GM18909 (cell line): ENCODE data around the gene WDR88.
"Not testable (repeated sequence)": the region's sequence is repeated elsewhere in the genome, so short reads cannot be mapped to it uniquely, and the experiment has no call there.

ENCODE experiments used
- ATAC-seq: cut with Tn5 transposase; IDR thresholded peaks from one replicate; pipeline ENCODE4 v1.9.1; 2021; ENCODE audit warnings: mild to moderate bottlenecking; ENCODE audit not compliant: unreplicated experiment, poor library complexity

The WDR88 gene

GRCh38 chr19:33208371-33208895, 76.5 kb downstream of the WDR88 start:
- ATAC-seq, result no peak

DNA sequence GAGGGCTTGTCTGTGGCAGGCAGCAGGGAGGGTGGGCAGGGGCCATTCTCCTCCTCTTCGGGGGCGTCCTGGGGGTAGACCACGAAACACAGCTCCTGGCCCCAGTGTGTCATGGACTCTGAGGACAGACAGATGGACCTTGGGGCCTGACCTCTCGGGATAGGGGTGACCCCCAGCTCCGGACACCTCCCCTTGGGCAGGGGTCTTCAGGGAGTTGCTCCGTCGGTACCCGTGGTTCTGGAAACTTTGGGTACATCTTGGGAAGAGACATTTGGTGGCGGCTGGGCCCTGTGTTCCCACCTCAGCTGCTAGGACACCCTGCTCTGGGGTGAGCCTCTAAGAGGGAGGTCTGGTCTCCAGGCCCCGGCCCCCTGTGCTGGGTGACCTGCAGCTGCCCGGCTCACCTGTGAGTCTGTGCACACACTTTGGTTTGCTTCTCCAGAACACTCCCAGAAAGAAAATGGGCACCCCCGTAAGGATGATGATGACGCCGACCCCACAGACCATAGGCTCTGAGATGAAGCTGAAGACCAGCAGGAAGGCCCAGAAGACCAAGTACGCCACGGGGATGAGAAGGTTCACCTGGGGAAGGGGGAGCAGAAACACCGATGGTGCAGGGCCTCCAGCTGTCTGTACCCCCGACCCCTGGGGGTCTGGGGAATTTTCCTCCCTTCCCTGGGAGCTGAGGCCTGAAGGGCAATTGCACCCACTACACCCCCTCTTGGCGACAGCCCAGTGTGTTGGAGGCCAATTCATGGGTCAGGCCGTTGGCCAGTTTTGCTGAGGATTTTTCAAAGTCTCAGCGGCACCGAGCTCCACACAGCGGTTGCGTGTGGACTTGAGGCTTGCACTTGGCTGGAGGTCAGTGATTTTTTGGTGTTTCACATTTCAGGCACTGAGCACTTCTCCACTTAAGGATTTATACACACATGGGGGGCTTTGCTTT, 77.3 kb downstream of the WDR88 start:
- no peak for ATAC-seq

- not testable (repeated sequence) for ATAC-seq
These were observed 77.9 kb downstream of the WDR88 start for GRCh38 chr19:33209850-33210230.

- ATAC-seq, result no peak
These were observed 78.5 kb downstream of the WDR88 start for GRCh38 chr19:33210266-33210940.

DNA sequence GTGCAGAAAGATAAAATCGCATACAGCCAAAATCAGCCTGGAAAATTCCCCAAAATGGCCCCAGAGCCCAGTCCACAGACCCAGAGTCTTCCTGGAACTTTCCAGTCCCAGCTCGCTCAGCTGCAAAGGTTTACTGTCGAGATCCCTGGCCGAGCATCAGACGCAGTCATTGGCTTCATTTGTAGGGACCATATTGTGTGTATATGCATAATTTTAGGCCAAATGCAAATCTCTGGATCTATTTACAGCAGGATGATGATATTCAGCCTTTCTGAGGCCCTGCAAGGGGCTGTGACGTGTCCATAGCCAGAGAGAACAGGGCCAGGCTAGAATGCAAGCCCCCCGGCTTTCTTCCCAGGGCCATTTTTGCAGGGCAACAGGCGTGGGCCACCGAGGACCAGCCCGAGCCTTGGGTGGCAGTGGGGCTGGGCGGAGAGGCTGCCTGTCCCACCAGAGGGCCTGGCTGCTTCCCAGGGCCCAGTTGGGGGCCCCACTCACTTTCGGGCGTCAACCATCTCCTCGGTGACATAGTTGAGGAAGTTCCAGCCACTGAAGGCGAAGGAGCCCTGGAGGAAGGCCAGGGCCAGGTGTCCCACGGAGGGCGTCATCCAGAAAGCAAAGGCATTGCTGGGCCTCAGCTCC, 80.0 kb downstream of the WDR88 start:
- ATAC-seq, result no peak

- no peak for ATAC-seq
These were observed 80.7 kb downstream of the WDR88 start for GRCh38 chr19:33212436-33213172.

- no peak for ATAC-seq
These were observed 82.7 kb downstream of the WDR88 start for GRCh38 chr19:33214596-33214995.

- ATAC-seq, result no peak
These were observed 83.7 kb downstream of the WDR88 start for GRCh38 chr19:33215438-33216197.

- no peak for ATAC-seq
These were observed 84.4 kb downstream of the WDR88 start for GRCh38 chr19:33216198-33216830.

- ATAC-seq, result no peak
These were observed 86.0 kb downstream of the WDR88 start for GRCh38 chr19:33217881-33218280.

DNA sequence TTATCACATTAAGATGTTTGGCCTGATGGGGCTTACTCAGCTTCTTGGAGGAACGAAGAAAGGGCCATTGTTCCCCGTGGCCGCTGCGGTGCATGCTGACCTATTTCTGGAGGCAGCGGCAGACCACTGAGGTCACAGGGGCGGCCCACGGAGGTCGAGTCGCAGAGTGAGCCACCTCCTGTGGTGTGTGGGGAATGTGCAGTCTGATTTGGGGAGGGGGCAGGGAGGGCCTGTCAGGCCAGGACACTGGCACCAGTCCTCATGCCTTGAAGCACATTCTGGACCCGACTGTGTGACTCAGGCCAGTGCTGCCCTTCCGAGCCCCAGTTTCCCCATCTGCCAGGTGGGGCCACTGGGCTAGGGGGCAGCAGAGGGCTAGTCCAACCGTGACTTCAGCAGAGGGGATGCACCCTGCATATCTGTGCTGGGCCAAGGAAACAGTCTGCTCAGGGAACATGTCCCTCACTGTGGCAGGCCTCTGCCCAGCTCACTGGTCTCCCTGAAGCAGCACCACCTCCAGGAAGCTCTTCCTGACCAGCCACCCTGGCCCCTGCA, 87.4 kb downstream of the WDR88 start:
- no peak for ATAC-seq

- ATAC-seq, result no peak
These were observed 88.2 kb downstream of the WDR88 start for GRCh38 chr19:33220115-33220514.

GRCh38 chr19:33220735-33221134, 88.8 kb downstream of the WDR88 start:
- no peak for ATAC-seq

DNA sequence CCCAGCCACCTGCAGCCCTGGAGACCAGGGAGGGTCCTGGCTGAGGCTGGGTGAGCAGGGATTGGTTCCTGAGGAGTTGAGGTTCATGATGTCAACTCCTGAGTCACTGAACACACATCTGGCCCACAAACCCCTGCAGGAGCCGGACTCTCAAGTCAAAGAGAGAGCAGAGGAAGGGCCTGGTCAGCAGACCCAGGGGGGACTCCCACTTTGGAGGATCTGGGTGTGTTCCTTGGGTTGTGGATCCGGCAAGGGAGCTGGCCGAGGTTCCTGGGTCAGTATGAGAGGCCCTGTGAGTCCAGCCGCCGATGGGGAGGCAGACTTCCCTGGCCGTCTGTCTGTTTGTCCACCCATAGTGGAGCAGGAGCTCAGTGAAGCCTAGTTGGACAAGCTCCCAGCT, 89.7 kb downstream of the WDR88 start:
- no peak for ATAC-seq

DNA sequence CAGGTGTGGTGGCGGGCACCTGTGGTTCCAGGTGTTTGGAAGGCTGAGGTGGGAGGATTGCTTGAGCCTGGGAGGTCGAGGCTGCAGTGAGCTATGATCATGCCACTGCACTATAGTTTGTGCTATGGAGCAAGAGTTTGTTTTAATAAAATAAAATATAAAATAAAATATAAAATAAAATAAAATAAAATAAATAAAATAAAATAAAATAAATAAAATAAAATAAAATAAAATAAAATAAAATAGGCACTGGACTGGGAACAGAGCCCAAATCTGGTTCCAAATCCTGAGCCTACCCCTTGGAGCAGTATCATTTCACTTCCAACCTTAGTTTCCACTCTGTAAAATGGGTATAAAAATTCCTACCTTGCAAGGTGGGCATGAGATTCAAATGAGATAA, 90.3 kb downstream of the WDR88 start:
- ATAC-seq, result not testable (repeated sequence)

DNA sequence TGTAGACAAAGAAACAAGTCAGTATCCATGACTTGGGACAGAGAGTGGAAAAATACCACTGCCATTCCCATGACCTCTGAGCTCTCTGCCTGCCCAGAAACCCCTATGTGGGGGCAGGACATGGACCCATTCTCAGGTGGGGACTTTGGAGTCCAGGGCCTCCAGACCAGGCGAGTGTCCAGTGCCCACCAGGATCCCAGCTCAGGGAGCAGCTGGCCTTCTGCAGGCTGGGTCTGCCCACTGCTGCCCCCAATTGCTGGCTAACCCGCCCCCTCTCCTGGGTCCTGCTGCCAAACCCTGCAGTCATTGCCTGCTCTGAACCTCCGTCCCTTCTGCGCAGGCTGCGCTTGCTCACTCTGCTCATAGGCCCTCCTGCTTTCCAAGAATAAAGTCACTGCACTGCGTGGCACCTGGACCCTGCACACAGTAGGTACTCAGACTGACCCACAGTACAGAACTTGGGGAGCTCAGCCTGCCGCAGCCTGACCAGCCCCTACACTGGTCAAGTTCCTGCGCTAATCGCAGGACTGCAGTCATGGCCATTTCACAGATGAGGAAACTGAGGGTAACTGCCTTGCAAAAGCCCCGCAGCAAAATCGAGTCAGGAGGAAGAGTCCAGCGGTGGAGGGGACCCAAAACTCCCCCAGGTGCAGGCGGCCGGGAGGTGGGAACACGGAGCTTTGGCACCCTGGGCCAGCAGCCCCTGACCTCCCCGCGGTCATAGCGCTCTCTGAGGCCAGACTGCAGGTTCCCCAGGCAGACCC, 93.0 kb downstream of the WDR88 start:
- ATAC-seq, result no peak
